Neural cell (in vitro differentiated cells): ENCODE measurements around the gene DNM3.

Experiments used
- EZH2 ChIP-seq: fragments of 200-600, 300-800 bp; shearing (Covaris generic), sonication (generic); IDR thresholded peaks from 2 replicates; pipeline ENCODE4 v1.6.1; 2014; ENCODE audit warnings: antibody characterized with exemption, low read length, borderline replicate concordance, mild to moderate bottlenecking; ENCODE audit not compliant: insufficient read depth, poor library complexity, severe bottlenecking
- POLR2AphosphoS5 ChIP-seq: IDR thresholded peaks from 2 replicates; pipeline ENCODE4 v1.6.1; 2012
- TF ChIP-seq, protein P1 (sequence below): fragments of 450-650 bp; IDR thresholded peaks from 2 replicates; pipeline ENCODE4 v1.5.1; 2014; ENCODE audit warnings: antibody characterized with exemption, mild to moderate bottlenecking, moderate library complexity; ENCODE audit not compliant: poor library complexity, severe bottlenecking

GRCh38 chr1:171807556-171807955 lies 33.7 kb upstream of the DNM3 start:
- TF ChIP-seq POLR2AphosphoS5 (no peak), EZH2 (no peak)
- TF ChIP-seq, protein P1, sequence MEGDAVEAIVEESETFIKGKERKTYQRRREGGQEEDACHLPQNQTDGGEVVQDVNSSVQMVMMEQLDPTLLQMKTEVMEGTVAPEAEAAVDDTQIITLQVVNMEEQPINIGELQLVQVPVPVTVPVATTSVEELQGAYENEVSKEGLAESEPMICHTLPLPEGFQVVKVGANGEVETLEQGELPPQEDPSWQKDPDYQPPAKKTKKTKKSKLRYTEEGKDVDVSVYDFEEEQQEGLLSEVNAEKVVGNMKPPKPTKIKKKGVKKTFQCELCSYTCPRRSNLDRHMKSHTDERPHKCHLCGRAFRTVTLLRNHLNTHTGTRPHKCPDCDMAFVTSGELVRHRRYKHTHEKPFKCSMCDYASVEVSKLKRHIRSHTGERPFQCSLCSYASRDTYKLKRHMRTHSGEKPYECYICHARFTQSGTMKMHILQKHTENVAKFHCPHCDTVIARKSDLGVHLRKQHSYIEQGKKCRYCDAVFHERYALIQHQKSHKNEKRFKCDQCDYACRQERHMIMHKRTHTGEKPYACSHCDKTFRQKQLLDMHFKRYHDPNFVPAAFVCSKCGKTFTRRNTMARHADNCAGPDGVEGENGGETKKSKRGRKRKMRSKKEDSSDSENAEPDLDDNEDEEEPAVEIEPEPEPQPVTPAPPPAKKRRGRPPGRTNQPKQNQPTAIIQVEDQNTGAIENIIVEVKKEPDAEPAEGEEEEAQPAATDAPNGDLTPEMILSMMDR: no peak
